Mesenteric fat pad (tissue), 1 donor: ENCODE measurements around the gene BCAS3. TPM values are rescaled to one million over a fixed set of nuclear protein-coding genes. Genes with fewer than 3 reads are reported as not detected.

Experiments used
- DNase-seq: peaks from one replicate; pipeline ENCODE4 v3.0.0-alpha.2; 2020; ENCODE audit warnings: low spot score
- total RNA-seq: library from RNA; stranded (reverse); fragmentation: NEBNext Ultra II Directional; extraction: Animal tissue kit (Norgen Biotek cat#: 25700); gene quantifications from one replicate; pipeline ENCODE4 v1.2.1, GENCODE V29; 2021
- donor health status: DM: yes; HTN: yes; CAD: no.

Gene BCAS3
- total RNA-seq, 1 donor from 2014 or later = 20.8 TPM

GRCh38 chr17:61149862-61150362 lies 472.3 kb downstream of the BCAS3 start:
- no peak for DNase-seq

GRCh38 chr17:61150686-61151299 lies 473.1 kb downstream of the BCAS3 start:
- no peak for DNase-seq

GRCh38 chr17:61152898-61153297 lies 475.2 kb downstream of the BCAS3 start:
- DNase-seq = no peak

- DNase-seq = no peak
These were observed 478.1 kb downstream of the BCAS3 start for GRCh38 chr17:61155590-61156237.

GRCh38 chr17:61157246-61157886 lies 479.7 kb downstream of the BCAS3 start:
- no peak for DNase-seq

- DNase-seq = no peak
These were observed 480.7 kb downstream of the BCAS3 start for GRCh38 chr17:61158376-61158775.

GRCh38 chr17:61159221-61159814 lies 481.7 kb downstream of the BCAS3 start:
- no peak for DNase-seq

- DNase-seq = no peak
These were observed 482.6 kb downstream of the BCAS3 start for GRCh38 chr17:61160204-61160603.

- no peak for DNase-seq
These were observed 483.3 kb downstream of the BCAS3 start for GRCh38 chr17:61160789-61161445.

GRCh38 chr17:61161615-61162134 lies 484.0 kb downstream of the BCAS3 start:
- no peak for DNase-seq

GRCh38 chr17:61164517-61164916 lies 486.9 kb downstream of the BCAS3 start:
- DNase-seq = no peak

- no peak for DNase-seq
These were observed 489.4 kb downstream of the BCAS3 start for GRCh38 chr17:61167075-61167474.

- no peak for DNase-seq
These were observed 490.9 kb downstream of the BCAS3 start for GRCh38 chr17:61168506-61168905.

- no peak for DNase-seq
These were observed 496.7 kb downstream of the BCAS3 start for GRCh38 chr17:61174310-61174709.

- DNase-seq = no peak
These were observed 497.9 kb downstream of the BCAS3 start for GRCh38 chr17:61175298-61176142.

GRCh38 chr17:61177351-61177750 lies 499.7 kb downstream of the BCAS3 start:
- no peak for DNase-seq

- DNase-seq = no peak
These were observed 500.6 kb downstream of the BCAS3 start for GRCh38 chr17:61178284-61178683.

- DNase-seq = no peak
These were observed 501.7 kb downstream of the BCAS3 start for GRCh38 chr17:61179380-61179806.

GRCh38 chr17:61183793-61184192 lies 506.1 kb downstream of the BCAS3 start:
- no peak for DNase-seq

GRCh38 chr17:61185385-61185784 lies 507.7 kb downstream of the BCAS3 start:
- DNase-seq = no peak
